Neural crest cell (in vitro differentiated cells): ENCODE results near the gene SERPINA12. TPM values are rescaled to one million over a fixed set of nuclear protein-coding genes. Genes with fewer than 3 reads are reported as not detected.

Experiments used
- DNase-seq: peaks from one replicate; pipeline ENCODE4 v3.0.0; 2021; ENCODE audit warnings: low read depth, mixed read lengths, low spot score
- H3K27ac Mint-ChIP-seq: one replicate; pipeline ENCODE4 v1.8.0; 2021; ENCODE audit warnings: mild to moderate bottlenecking, mixed read lengths; ENCODE audit not compliant: unreplicated experiment
- H3K27me3 Mint-ChIP-seq: 2 replicates; pipeline ENCODE4 v1.8.0; 2021; ENCODE audit warnings: low read depth, mild to moderate bottlenecking, mixed read lengths
- H3K36me3 Mint-ChIP-seq: 2 replicates; pipeline ENCODE4 v1.8.0; 2021; ENCODE audit warnings: low read depth, mild to moderate bottlenecking, mixed read lengths
- H3K4me1 Mint-ChIP-seq: 2 replicates; pipeline ENCODE4 v1.8.0; 2021; ENCODE audit warnings: mixed read lengths
- H3K4me3 Mint-ChIP-seq: one replicate; pipeline ENCODE4 v1.8.0; 2021; ENCODE audit warnings: mild to moderate bottlenecking, mixed read lengths
- H3K9me3 Mint-ChIP-seq: 2 replicates; pipeline ENCODE4 v1.8.0; 2021; ENCODE audit warnings: mixed read lengths
- CTCF ChIP-seq: fragments of 200-600 bp; sonication (generic); conservative IDR thresholded peaks from 2 replicates; pipeline ENCODE4 v1.5.0; 2021; ENCODE audit warnings: antibody characterized with exemption, mild to moderate bottlenecking
- total RNA-seq: library from RNA; stranded (reverse); gene quantifications from 2 replicates; pipeline ENCODE4 v1.2.1, GENCODE V29; 2021

The SERPINA12 gene
- total RNA-seq, 1 donor from 2014 or later, result not detected

- H3K27me3 Mint-ChIP-seq, result peaks cover 29% of the 10 kb centered on the region
- no peak overlapping the region for H3K27ac Mint-ChIP-seq
- no peak overlapping the region for H3K4me3 Mint-ChIP-seq
- TF ChIP-seq CTCF, result no peak
- H3K4me1 Mint-ChIP-seq, result peaks cover 27% of the 10 kb centered on the region
- peaks cover 20% of the 10 kb centered on the region for H3K9me3 Mint-ChIP-seq
- DNase-seq, result no peak
- H3K36me3 Mint-ChIP-seq, result peaks cover 5% of the 10 kb centered on the region
Measured at GRCh38 chr14:94455928-94456327, 53.3 kb downstream of the SERPINA12 start.

- Mint-ChIP-seq H3K36me3 (peaks cover 2% of the 10 kb centered on the region), H3K9me3 (peaks cover 12% of the 10 kb centered on the region), H3K4me1 (peaks cover 23% of the 10 kb centered on the region), H3K27ac (no peak overlapping the region), H3K4me3 (no peak overlapping the region), H3K27me3 (peaks cover 53% of the 10 kb centered on the region)
- TF ChIP-seq CTCF, result no peak
- DNase-seq, result no peak
Measured at GRCh38 chr14:94451826-94452225, 57.4 kb downstream of the SERPINA12 start.

GRCh38 chr14:94451091-94451771 is 58.0 kb downstream of the SERPINA12 start:
- TF ChIP-seq CTCF, result no peak
- no peak for DNase-seq
- Mint-ChIP-seq H3K4me3 (no peak overlapping the region), H3K27ac (no peak overlapping the region), H3K9me3 (peaks cover 7% of the 10 kb centered on the region), H3K27me3 (peaks cover 53% of the 10 kb centered on the region), H3K36me3 (peaks cover 2% of the 10 kb centered on the region), H3K4me1 (peaks cover 23% of the 10 kb centered on the region)

- DNase-seq, result no peak
- H3K27ac Mint-ChIP-seq, result no peak overlapping the region
- no peak for TF ChIP-seq CTCF
- peaks cover 53% of the 10 kb centered on the region for H3K27me3 Mint-ChIP-seq
- H3K9me3 Mint-ChIP-seq, result peaks cover 7% of the 10 kb centered on the region
- no peak overlapping the region for H3K4me3 Mint-ChIP-seq
- peaks cover 2% of the 10 kb centered on the region for H3K36me3 Mint-ChIP-seq
- H3K4me1 Mint-ChIP-seq, result peaks cover 19% of the 10 kb centered on the region
Measured at GRCh38 chr14:94450722-94451090, 58.6 kb downstream of the SERPINA12 start.

GRCh38 chr14:94449930-94450329 is 59.3 kb downstream of the SERPINA12 start:
- peaks cover 18% of the 10 kb centered on the region for H3K4me1 Mint-ChIP-seq
- DNase-seq, result no peak
- H3K27me3 Mint-ChIP-seq, result peaks cover 53% of the 10 kb centered on the region
- peaks cover 7% of the 10 kb centered on the region for H3K9me3 Mint-ChIP-seq
- peak overlapping the region; percentile 5 for H3K27ac Mint-ChIP-seq
- peaks cover 2% of the 10 kb centered on the region for H3K36me3 Mint-ChIP-seq
- TF ChIP-seq CTCF, result no peak
- H3K4me3 Mint-ChIP-seq, result no peak overlapping the region
